HG03520 (cell line): Measurements from ENCODE around the gene ANKFN1.

ENCODE experiments used
- ATAC-seq: cut with Tn5 transposase; IDR thresholded peaks from one replicate; pipeline ENCODE4 v1.9.1; 2021; ENCODE audit warnings: mild to moderate bottlenecking, moderate library complexity; ENCODE audit not compliant: unreplicated experiment

Gene ANKFN1

DNA sequence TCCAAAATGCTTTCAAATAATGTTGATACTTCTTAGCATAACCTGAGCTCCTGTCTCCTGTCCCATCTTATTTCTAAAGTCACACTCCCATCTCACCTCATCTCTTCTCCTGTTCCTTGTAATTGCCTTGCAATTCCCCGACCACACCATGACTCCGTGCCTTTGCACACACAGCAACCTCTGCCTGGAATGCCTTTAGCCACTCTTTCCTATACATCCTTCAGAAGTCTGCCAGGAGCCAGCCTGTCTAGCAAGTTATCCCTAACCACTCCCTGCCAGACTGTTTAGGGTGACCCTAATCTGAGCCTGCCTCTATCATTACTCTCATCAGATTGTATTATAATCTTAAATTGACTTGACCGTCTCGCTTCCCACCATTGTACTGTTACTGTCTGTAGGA is 272.2 kb downstream of the ANKFN1 start:
- ATAC-seq = no peak

DNA sequence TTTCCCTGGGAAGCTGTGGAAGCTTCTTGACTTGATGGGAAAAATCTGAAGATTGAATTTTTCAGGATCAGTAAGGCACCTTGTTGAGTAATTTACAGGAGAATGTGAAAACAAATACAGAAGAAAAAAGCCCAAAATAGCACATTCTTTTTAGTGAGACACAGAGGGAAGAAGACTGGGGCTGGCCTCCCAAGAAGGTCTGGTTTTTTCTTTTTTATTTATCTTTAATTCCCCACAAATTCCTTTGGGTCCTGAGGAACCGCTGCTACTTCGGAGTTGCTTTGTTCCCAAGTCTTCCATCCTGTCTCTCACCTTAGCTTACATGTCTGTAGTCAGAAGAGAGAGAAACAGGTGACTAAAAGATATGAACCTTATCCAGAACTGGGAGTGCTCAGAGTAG is 273.6 kb downstream of the ANKFN1 start:
- no peak for ATAC-seq

DNA sequence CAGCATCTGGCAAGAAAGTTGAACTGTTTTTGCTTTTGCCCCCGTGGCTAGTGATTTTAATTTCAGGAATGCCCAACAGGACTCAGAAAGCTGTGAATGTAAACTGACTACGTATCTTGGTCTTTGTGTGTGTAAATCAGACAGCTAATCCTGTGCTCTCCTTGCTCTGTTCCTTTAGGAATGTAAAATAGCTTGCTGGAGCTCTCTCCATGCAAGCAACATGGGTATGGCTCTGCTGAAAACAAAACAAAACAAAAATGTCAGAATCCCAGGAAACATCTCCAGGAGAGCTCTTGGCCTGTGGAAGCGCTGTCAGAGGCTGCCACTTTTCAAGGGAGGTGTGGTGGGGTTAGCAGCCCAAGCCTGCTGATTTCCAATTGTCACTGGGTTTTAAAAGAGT is 278.5 kb downstream of the ANKFN1 start:
- ATAC-seq = no peak

DNA sequence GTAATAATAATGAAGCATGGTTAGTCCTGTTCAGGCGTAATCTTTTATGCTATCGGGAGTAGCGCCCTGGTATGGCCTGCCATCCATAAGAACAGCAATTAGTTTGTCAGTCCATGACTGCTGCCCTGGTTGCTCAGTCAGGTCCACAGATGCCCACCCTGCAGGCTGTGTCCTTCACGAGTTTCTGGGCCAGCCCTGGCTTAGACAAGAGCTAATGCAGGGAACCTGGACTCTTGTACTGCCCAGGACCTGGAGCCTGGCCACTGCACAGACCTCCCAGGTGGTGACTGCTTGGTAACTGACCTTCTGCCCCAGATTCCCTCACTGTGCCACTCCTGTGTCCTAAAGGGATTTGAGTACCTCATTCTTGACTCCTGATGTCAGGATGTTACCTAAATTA is 279.2 kb downstream of the ANKFN1 start:
- ATAC-seq = no peak

DNA sequence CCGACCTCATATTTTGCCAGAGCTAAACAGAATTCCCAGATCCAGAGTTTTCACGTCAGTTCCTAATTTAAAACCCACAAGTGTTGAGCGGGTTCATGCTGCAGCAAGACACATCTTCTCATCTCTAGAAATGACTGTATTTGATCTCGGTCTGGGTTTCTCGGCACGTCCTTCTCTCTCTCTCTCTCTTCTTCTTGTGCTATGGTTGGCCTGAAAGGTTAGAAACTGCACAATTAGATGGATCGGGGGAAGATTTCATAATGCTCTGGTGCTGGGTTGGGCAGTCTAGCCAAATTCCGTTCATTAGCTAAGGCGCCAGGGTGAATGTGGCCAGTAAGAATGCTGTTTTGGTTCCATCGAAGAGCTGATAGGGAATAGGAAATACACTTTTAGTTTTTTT is 281.3 kb downstream of the ANKFN1 start:
- ATAC-seq = no peak

DNA sequence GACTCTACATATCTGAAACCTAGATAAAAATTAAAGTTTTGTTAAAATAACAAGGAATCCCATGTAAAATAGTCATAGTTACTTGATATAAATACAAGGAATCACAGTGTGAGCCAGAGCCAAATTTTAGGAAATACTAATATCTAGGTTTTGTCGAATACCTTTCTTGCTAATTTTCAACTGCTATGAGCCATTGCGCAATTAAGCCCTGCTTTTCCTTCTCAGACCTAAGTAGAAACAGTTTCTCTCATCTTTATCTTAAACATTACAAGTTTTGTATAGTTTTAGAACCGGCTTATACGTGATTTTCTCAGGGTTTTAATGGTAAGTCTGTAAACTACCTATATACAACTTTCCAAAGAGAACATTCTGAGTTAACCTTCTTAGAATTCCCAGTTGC is 282.9 kb downstream of the ANKFN1 start:
- no peak for ATAC-seq

DNA sequence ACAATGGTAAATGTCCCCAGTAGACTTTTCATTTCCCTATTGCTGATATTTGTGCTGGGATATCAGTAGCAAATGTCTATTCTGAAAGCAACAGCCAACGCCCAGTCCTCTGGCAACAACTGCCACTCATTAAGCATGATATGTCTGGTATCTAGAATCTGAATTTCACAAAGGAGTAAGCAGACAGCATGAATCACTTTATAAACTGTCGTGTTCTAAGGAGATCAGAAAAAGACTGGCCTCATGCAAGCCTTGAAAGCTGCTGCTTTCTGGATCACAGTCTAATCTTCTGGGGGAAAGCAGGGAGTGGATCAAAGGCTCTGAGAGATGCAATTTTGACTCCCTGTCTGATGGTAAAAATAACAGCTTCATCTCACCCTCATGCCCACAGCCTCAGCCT is 287.1 kb downstream of the ANKFN1 start:
- no peak for ATAC-seq

DNA sequence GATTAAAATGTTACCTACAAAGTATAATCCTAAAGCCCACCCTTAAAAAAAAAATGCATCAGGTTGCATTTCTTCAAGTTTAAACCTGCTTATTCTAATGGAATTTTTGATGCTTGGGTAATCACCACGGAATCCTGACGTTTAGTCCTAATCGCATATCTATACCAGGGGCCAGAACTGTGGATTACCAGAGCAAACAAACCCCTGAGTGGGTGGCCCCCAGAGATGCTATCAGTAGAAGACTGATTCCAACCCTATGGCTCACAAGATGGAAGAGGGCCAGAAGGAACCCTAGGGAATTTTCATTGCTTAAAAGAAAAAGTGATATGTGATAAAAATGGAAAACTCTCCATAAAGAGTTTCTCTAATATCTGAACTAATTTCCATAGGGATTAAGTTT is 288.0 kb downstream of the ANKFN1 start:
- no peak for ATAC-seq

DNA sequence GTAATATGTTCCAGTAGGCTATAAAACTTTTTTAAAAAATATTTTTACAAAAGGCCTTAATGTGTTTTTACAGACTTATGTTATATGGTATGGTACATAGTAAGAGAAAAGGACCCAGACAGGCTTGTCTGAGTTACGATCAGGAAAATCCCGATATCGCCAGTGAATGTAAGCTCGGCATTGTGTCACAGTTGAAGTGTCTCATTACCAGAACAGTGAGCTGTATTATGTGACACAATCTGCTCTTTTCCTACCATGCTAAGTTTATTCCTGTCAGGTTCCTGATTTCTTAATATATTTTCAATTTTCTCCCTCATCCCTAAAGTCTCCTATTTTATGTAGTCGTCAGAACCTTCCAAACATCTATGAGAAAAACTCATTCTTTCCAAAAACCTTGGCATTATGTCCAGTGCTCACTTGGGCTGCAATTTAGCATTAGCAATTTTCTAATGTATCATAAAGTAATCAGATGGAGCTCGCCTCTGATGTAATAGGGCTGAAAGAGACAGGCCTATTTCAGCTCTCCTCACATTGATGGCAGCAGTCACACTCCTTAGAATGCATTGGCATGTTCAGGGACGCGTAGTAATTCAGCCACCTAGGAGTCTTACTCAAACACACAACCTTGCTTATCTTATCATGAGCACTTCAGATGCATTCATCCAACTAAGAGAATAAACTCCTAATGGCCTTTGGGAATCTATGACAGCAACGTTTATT is 292.6 kb downstream of the ANKFN1 start:
- ATAC-seq = no peak

DNA sequence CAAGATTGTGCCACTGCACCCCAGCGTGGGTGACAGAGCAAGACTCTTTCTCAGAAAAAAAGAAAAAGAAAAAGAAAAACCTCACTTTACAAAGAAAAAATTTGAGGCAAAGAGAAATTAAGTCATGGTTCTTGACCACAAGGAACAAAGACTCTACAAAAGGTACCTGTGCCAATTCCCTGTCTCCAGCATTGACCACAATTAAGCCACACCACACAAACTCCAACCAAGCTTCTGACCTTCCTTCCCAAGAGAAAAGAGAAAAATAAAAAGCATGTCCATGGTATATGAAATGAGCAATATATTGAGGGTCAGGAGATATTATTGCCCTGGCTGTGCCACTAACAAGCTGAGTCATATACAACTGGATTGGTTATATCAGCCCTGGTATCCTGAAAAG is 293.9 kb downstream of the ANKFN1 start:
- ATAC-seq = no peak

DNA sequence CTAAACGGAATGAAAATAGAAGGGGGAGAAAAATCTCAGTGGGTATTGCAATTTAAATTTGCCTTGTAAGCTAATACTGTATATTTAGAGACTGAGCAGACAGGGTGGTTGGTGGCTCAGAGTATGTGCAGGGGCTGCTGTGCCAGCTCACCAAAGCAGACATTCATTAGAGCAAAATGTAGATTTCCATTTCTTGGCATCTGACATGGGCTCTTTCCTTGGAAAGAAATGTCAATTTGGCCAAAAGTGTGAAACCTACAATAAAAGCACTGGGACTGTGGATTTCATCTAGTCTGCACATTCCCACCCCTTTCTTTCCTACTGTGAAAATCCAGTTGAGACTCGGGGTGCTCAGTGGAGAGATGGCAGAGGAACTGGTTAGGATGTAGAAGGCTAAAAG is 295.1 kb downstream of the ANKFN1 start:
- no peak for ATAC-seq

DNA sequence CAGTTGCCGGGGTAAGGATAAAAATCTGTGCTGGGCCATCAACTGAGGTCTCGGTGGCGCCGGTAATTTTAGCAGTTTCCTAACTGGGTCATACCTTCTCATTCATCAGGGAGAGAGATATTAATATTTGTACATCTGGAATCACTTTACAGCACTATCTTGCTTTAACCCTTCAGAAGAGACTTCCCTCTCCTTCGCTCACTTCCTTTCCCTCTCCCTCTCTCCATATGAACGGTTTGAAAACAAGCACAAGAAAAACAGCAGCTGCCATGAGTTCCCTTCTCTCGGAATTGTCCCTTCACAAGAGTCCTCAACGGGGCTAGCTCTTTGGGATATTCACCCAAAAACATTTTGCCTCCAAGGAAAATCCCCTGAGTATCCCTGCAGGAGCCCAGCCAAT is 295.9 kb downstream of the ANKFN1 start:
- ATAC-seq = no peak

DNA sequence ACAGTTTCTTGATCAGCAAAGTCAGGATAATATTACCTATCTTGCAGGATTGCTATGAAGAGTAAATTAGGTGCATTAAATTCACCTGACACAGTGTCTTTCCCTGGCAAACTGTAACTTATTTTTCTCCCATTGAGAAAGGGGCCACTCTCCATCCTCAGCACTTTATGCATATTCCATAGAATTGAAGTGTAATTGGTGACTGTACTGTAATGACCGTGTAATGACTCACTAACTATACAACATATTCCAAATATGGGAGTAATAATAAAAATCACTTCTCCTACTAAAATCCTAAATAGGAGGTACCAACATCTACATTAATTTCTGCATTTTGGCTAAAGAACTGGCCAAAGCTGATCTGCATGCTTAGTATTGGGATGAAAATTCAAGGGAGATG is 298.4 kb downstream of the ANKFN1 start:
- no peak for ATAC-seq

DNA sequence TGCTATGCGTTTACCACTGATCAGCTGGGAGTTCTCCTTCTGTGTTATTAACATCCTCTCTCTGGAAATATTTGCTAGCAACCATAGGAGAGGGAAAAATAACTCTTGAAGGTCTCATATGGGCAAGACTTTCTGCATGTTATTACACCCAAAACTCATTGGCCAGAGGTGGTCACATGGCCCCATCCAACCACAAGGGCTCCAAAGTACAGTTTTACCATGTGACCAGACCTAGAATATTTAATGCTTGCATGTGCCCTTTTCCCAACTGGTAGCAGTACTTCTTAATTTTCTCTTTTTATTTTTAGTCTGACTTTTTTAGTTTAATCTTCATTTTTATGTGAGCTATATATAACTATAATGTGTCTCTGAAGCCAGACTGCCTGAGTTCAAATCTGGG is 299.2 kb downstream of the ANKFN1 start:
- ATAC-seq = no peak

DNA sequence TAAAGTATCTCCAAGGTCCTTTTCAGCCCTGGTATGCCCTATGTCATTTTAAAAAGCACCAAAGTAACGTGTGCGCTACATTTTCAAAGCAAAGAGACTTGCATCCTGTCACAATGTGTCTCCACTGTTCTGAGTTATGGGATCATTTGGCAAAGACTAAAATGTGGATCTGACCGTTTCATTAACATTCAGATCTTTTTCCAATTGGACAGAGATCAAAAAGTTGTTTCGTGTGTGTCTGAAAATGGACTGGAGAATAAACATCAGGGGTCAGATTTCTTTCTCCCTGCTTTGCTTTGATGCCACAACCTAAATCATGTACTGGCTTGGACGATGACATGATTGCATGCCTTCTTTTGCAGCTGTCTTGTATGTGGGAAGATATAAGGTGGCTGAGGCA is 304.2 kb downstream of the ANKFN1 start:
- no peak for ATAC-seq

DNA sequence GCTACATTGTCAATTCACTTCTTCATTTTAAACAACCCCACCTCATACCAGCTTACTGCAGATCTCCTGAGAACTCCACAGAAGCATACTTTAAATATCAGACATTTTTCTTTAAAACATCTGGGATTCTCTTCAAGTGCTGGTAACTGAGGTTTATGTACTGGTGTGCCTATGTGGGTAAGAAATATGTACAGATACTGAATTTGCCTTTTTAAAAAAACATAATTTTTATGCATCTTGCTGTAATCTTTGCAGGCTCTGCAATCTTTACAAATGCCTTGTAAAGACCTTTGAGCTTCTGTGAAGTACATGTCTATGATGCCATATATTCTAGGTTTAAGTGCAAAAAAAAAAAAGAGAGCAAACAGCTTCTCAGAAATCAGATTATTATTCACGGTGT is 312.6 kb downstream of the ANKFN1 start:
- no peak for ATAC-seq

DNA sequence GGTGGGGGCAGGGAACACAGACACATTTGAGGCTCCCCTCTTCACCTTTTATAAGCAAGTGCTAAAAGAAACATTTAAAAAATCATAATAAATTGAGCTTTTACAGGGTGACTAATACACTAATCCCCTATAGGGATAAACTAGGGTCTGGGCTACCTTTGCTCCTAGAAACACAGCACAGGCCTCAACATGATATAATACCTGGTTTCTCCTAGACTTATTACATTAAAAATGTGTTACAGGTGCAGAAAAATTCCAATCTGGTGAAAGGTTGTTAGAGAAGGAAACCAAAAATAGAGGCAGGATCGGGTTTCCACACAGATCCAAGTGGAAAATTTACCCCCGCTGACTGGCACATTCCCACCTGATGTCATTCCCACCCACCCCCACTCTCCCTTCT is 315.6 kb downstream of the ANKFN1 start:
- ATAC-seq = no peak

DNA sequence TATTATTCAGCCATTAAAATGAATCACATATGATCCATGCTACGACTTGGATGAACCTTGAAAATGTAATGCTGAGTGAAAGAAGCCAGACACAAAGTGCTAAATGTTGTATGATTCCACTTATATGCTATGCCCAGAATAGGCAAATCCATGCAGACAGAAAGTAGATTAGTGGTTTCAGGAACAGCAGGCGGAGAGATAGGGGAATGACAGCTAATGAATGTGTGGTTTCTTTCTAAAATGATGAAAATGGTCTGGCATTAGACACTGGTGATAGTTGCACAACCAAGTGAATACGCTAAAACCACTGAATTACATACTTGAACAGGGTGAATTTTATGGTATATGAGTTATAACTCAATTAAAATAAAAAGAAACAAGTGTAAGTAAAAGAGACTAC is 318.4 kb downstream of the ANKFN1 start:
- ATAC-seq = no peak

DNA sequence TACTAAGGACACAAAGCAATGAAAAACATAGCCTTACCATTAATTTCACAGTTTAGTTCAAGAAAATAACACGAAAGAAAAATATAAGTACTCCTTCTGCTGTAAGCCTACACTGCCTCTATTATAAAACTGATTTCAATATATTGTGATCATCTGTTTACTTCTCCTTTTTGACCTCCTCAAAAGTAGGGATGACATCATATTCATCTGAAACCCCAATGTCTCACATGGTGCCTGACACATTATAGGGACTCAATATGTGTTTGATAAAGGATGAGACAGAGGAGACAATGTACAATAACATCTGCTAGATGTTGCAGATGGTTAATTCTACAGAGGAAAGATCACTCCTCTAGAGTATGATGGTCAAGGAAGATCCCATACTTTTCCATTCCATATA is 321.8 kb downstream of the ANKFN1 start:
- no peak for ATAC-seq

DNA sequence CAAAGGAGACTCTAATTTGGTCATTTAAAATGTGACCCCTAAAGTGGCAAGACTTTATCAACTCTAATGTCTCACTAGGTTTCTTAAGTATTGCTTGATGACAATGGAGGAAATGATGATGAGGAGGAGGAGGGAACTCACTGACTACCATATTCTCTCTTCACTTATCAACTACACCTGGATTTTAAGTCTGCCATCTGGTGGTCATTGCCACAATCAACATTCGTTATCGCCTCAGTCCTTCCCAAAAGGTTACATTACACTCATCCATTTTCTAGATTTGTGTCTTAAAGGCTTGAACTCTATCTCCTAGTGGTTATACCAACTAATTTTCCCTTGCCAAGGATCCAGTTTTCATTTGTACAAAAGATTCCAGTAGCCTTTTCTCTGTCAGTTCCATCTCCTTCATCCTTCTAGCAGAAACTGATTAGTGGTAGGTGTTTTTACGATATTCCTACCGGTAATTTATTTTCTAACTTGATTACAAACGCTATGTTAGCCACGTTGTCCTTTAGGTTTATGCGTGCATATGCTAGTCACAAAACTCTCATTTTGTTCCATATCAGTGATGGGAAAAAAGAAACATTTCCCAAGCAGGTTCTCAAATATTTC is 325.7 kb downstream of the ANKFN1 start:
- ATAC-seq = no peak

DNA sequence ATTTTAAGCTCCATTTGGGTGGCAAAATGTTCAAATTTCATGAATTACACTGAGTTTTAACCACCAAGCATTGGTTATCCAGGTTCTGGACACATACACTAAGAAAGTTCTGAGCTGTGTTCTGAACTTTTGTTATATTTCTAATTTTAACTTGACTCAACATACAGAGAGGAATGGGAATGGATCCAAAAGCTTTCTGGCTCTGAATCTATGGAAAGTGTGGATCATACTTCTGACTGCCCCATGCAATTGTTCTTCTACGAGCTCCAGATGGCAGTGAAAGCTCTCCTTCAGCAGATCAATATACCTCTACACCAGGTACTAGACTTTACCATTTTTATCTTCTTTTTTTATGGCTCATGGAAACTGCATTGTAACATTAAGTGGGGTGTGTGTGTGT is 327.2 kb downstream of the ANKFN1 start:
- ATAC-seq = no peak

DNA sequence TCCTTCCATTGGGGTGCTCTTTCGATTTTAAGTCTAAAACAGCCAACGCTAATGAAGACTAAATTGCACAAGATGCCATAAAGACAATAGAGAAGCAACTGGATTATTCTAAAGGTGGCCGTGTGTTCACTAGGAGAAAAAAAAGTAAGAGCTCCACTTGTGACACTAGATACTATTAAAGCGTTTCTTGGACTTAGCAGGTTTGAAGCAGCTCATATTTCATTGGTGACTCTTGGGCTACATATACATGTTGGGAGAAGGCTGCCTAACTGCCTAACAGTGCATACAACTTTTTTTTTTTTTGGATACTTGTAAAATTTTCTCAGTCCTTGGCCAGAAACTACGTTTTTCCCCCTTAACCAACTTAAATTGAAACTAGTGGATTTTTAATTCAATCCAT is 328.4 kb downstream of the ANKFN1 start:
- no peak for ATAC-seq

DNA sequence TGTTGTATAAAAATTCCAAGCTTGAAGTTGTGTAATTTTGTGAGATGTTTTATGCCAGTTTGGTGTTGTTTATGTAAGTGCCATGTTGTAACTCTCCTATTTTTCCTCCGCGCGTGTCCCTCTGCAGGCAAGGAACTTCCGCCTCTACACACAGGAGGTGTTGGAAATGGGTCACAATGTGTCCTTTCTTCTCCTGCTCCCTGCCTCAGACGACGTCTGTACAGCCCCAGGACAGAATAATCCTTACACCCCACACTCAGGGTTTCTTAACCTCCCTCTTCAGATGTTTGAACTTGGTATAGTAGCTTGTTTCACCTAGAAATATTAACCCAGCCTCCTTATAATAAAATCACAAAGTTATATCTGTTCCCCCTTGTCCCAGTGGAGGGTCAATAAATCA is 329.0 kb downstream of the ANKFN1 start:
- no peak for ATAC-seq
